ENCODE measurements around the gene STXBP3. TPM values are rescaled to one million over a fixed set of nuclear protein-coding genes. Genes with fewer than 3 reads are reported as not detected.

Gene STXBP3
- total and polyA plus RNA-seq, 5 donors from 2014 or later, result 43.5 to 71.8 (median 55.6) TPM

DNA sequence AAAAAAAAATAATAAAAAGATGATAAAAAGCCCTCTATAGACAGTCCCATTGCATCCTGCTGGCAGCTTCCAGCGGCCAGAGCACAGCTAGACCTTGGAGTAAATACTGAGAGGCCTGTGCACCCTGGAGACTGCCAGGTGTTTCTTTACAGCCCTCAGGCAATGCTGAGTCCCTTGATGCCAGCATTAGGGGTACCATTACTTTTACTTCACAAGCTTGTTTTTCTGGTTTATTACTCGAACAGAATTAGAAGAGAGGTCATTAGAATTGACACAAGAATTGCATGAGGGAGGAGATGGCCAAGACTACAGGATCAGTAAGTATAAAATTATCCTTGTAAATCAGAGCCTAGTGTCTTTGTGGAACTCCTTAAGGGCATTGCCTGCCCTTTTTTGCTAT lies 66.9 kb downstream of the STXBP3 start:
- peaks cover 22% of the 10 kb centered on the region for H3K36me3 ChIP-seq (ENCODE audit: control insufficient read depth, insufficient read depth, low read length)
- H3K9me3 Mint-ChIP-seq, result no peaks in the 10 kb centered on the region
- peaks cover 6% of the 10 kb centered on the region for H3K36me3 Mint-ChIP-seq
- ATAC-seq (ENCODE audit: low read depth in 2 of 2), result no peak
- no peaks in the 10 kb centered on the region for H3K27me3 ChIP-seq (ENCODE audit: control insufficient read depth, insufficient read depth, low read length)
- H3K27ac Mint-ChIP-seq, result no peak overlapping the region
- no peaks in the 10 kb centered on the region for H3K4me1 Mint-ChIP-seq
- H3K27ac ChIP-seq (ENCODE audit: insufficient read depth, low read length, poor library complexity, severe bottlenecking), result no peak overlapping the region
- H3K4me1 ChIP-seq (ENCODE audit: control insufficient read depth, insufficient read depth, low read length, poor library complexity, severe bottlenecking), result no peaks in the 10 kb centered on the region
- no peak overlapping the region for H3K4me3 Mint-ChIP-seq
- H3K9me3 ChIP-seq (ENCODE audit: control insufficient read depth in 2 of 2, low read length in 2 of 2), result no peaks in the 10 kb centered on the region
- H3K4me3 ChIP-seq (ENCODE audit: low read depth, low read length), result no peak overlapping the region
- peaks cover 4% of the 10 kb centered on the region for H3K27me3 Mint-ChIP-seq
- DNase-seq, result no peak

DNA sequence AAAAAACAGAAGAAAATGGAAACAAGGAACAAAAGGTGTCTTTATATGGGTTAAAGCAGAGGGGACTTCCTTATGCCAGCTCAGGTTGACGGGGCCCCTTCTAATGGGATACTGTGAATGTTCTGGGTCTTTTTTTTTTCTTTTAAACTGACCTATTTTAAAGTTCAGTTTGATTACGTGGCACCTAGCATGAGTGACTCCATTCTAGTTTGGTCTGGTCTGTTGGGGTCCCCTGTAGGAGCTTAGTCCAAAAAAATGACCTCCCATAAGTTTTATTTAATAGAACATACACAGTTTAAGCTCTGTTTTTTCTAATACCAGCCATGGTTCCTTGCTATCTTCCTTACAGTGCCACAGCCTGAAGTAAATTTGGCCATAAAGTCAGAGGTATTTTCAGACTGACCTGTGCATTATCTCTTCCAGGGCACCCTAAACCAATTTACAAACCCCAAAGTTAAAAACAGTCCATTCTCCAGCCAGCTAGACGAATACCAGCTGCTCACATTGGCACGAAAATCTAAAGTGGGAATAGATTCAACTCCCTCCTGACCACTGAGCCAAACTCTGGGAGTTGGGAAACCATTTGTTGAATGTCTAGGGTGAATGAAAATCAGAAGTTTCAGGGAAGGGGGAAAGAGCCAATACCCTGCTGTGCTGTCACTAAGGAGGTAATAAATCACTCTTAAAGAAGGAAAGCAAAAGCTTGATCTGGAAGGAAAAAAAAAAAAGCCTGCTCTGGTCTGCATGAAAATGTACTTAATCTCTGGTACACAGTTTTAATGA lies 68.1 kb downstream of the STXBP3 start:
- H3K4me3 Mint-ChIP-seq, result no peak overlapping the region
- H3K27ac ChIP-seq (ENCODE audit: insufficient read depth, low read length, poor library complexity, severe bottlenecking), result no peak overlapping the region
- no peak overlapping the region for H3K4me3 ChIP-seq (ENCODE audit: low read depth, low read length)
- peaks cover 4% of the 10 kb centered on the region for H3K27me3 Mint-ChIP-seq
- H3K27me3 ChIP-seq (ENCODE audit: control insufficient read depth, insufficient read depth, low read length), result no peaks in the 10 kb centered on the region
- no peaks in the 10 kb centered on the region for H3K9me3 Mint-ChIP-seq
- H3K27ac Mint-ChIP-seq, result no peak overlapping the region
- H3K9me3 ChIP-seq (ENCODE audit: control insufficient read depth in 2 of 2, low read length in 2 of 2), result no peaks in the 10 kb centered on the region
- H3K36me3 Mint-ChIP-seq, result peaks cover 4% of the 10 kb centered on the region
- ATAC-seq (ENCODE audit: low read depth in 2 of 2), result no peak
- H3K4me1 Mint-ChIP-seq, result no peaks in the 10 kb centered on the region
- DNase-seq, result no peak
- H3K36me3 ChIP-seq (ENCODE audit: control insufficient read depth, insufficient read depth, low read length), result peaks cover 12% of the 10 kb centered on the region
- no peaks in the 10 kb centered on the region for H3K4me1 ChIP-seq (ENCODE audit: control insufficient read depth, insufficient read depth, low read length, poor library complexity, severe bottlenecking)

DNA sequence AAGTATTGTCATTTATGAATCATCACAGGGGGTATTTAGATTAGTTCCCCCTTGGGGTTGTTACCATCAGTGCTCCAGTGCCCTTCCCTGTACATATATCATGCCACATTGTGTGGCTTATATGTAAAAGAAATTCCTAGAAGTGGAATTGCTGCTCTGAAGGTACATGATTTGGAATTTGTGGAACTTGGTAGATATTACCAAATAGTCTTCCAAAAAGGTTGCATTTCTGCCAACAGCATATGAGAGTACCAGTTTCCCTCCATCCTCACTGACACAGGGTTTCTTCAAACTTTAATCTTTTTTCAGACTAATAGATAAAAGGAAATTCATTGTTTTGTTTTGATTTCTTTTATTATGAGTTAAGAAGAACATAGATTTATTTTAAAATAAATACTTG lies 69.1 kb downstream of the STXBP3 start:
- H3K27ac ChIP-seq (ENCODE audit: insufficient read depth, low read length, poor library complexity, severe bottlenecking), result no peak overlapping the region
- no peaks in the 10 kb centered on the region for H3K4me1 Mint-ChIP-seq
- DNase-seq (no peak), ATAC-seq (ENCODE audit: low read depth in 2 of 2) (no peak)
- no peaks in the 10 kb centered on the region for H3K9me3 ChIP-seq (ENCODE audit: control insufficient read depth in 2 of 2, low read length in 2 of 2)
- no peaks in the 10 kb centered on the region for H3K27me3 ChIP-seq (ENCODE audit: control insufficient read depth, insufficient read depth, low read length)
- H3K36me3 Mint-ChIP-seq, result peaks cover under 1% of the 10 kb centered on the region
- peaks cover 2% of the 10 kb centered on the region for H3K36me3 ChIP-seq (ENCODE audit: control insufficient read depth, insufficient read depth, low read length)
- H3K4me3 Mint-ChIP-seq, result no peak overlapping the region
- peaks cover 0 to 2% (median 0%) of the 10 kb centered on the region in 7 donors for H3K9me3 Mint-ChIP-seq
- peaks cover 4% of the 10 kb centered on the region for H3K27me3 Mint-ChIP-seq
- H3K4me1 ChIP-seq (ENCODE audit: control insufficient read depth, insufficient read depth, low read length, poor library complexity, severe bottlenecking), result no peaks in the 10 kb centered on the region
- H3K4me3 ChIP-seq (ENCODE audit: low read depth, low read length), result no peak overlapping the region
- H3K27ac Mint-ChIP-seq, result no peak overlapping the region

DNA sequence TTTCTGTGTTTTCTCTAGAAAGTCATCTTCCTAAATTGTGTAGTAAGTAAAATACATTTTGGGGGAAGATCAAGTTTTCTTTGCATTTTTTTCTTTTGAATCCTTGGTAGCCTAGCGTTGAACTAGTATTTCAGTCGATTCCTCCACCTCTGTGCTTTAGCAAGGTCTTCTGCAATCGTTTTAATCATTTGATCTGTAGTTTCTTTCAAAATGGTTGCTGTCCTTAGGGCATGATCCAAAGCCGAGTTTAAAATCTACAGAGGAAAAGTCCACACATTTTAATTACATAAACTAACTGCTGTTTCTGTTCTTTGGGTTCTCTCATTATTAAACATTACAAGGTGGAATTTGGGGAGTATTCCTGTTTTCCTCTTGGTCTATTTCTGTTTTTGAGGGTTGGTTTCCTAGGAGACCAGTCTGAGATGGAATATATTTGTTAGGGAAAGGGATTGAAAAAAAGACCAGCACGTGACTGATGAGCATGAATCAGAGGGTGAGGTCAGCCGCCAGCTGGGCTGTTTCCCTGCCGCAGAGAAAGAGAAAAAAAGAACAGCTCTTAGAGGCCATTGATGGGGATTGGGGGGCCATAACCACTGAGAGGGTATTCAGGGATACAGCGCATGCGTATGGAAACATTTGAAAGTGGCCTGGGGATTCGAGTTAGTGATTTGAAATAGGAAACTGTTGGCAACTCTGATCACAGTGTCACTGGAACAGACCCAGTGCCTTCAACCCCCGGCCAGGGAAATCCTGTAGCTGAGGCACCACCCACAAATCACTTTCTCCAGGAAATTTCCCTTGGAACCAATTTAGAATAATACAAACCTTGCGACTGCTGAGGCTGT lies 69.8 kb downstream of the STXBP3 start:
- Histone ChIP-seq H3K4me3 (ENCODE audit: low read depth, low read length) (no peak overlapping the region), H3K4me1 (ENCODE audit: control insufficient read depth, insufficient read depth, low read length, poor library complexity, severe bottlenecking) (no peaks in the 10 kb centered on the region), H3K27me3 (ENCODE audit: control insufficient read depth, insufficient read depth, low read length) (no peaks in the 10 kb centered on the region), H3K9me3 (ENCODE audit: control insufficient read depth in 2 of 2, low read length in 2 of 2) (no peaks in the 10 kb centered on the region), H3K36me3 (ENCODE audit: control insufficient read depth, insufficient read depth, low read length) (peaks cover 2% of the 10 kb centered on the region), H3K27ac (ENCODE audit: insufficient read depth, low read length, poor library complexity, severe bottlenecking) (no peak overlapping the region)
- Mint-ChIP-seq H3K27me3 (peaks cover 4% of the 10 kb centered on the region), H3K9me3 (peaks cover 0 to 2% (median 0%) of the 10 kb centered on the region in 7 donors), H3K4me1 (no peaks in the 10 kb centered on the region), H3K27ac (no peak overlapping the region), H3K4me3 (no peak overlapping the region), H3K36me3 (no peaks in the 10 kb centered on the region)
- DNase-seq (no peak), ATAC-seq (ENCODE audit: low read depth in 2 of 2) (no peak)

DNA sequence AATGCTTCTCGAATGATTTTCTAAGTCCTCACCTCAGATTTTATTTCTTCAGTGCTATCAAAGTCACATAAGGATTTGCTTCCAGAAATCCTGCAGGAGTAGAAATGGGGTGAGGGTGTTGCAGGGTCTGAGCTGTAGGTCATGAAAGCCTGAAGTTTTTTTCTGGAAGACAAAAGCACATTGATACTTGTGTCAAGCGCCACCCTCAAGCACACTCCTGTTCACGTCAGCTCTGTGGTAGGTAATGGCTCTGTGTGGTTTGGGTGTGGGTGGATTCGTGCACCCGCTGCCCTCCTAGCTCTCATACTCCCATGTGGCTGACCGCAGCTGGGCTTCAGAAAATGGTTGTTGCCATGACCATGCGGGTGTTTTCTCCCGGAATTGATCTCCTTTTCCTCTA lies 70.5 kb downstream of the STXBP3 start:
- Mint-ChIP-seq H3K4me1 (no peaks in the 10 kb centered on the region), H3K9me3 (peaks cover 0 to 2% (median 0%) of the 10 kb centered on the region in 7 donors), H3K36me3 (no peaks in the 10 kb centered on the region), H3K27ac (no peak overlapping the region), H3K27me3 (peaks cover 5% of the 10 kb centered on the region), H3K4me3 (no peak overlapping the region)
- ATAC-seq (ENCODE audit: low read depth in 2 of 2), result no peak
- Histone ChIP-seq H3K9me3 (ENCODE audit: control insufficient read depth in 2 of 2, low read length in 2 of 2) (no peaks in the 10 kb centered on the region), H3K27me3 (ENCODE audit: control insufficient read depth, insufficient read depth, low read length) (no peaks in the 10 kb centered on the region), H3K36me3 (ENCODE audit: control insufficient read depth, insufficient read depth, low read length) (no peaks in the 10 kb centered on the region), H3K4me3 (ENCODE audit: low read depth, low read length) (no peak overlapping the region), H3K4me1 (ENCODE audit: control insufficient read depth, insufficient read depth, low read length, poor library complexity, severe bottlenecking) (no peaks in the 10 kb centered on the region), H3K27ac (ENCODE audit: insufficient read depth, low read length, poor library complexity, severe bottlenecking) (no peak overlapping the region)
- no peak for DNase-seq

DNA sequence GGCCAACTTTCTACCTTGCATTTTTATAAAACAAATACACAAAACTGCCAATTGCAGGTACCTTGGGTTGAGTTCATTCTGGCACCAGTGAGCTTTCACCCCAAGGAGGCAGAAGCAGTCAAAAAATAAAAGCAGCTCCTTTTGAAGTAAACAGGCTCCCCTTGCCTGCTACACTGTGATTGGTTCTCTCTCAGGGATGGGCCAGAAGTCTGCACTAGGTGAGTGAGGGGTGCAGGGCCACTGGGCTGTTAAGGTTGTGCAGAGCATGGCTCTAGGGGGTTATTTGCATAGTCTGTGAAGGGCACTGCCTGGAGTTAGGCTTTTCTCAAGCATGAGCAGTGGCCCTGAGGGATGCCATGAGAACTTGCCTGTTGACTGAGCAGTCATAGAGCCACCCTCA lies 71.3 kb downstream of the STXBP3 start:
- no peaks in the 10 kb centered on the region for H3K4me1 ChIP-seq (ENCODE audit: control insufficient read depth, insufficient read depth, low read length, poor library complexity, severe bottlenecking)
- H3K9me3 ChIP-seq (ENCODE audit: control insufficient read depth in 2 of 2, low read length in 2 of 2), result no peaks in the 10 kb centered on the region
- H3K27ac ChIP-seq (ENCODE audit: insufficient read depth, low read length, poor library complexity, severe bottlenecking), result no peak overlapping the region
- H3K36me3 ChIP-seq (ENCODE audit: control insufficient read depth, insufficient read depth, low read length), result no peaks in the 10 kb centered on the region
- no peaks in the 10 kb centered on the region for H3K36me3 Mint-ChIP-seq
- H3K27me3 Mint-ChIP-seq, result peaks cover 13% of the 10 kb centered on the region
- H3K4me3 Mint-ChIP-seq, result no peak overlapping the region
- no peaks in the 10 kb centered on the region for H3K4me1 Mint-ChIP-seq
- H3K4me3 ChIP-seq (ENCODE audit: low read depth, low read length), result no peak overlapping the region
- no peaks in the 10 kb centered on the region for H3K27me3 ChIP-seq (ENCODE audit: control insufficient read depth, insufficient read depth, low read length)
- H3K27ac Mint-ChIP-seq, result no peak overlapping the region
- H3K9me3 Mint-ChIP-seq, result peaks cover 0 to 2% (median 0%) of the 10 kb centered on the region in 7 donors
- ATAC-seq (ENCODE audit: low read depth in 2 of 2) (no peak), DNase-seq (no peak)

DNA sequence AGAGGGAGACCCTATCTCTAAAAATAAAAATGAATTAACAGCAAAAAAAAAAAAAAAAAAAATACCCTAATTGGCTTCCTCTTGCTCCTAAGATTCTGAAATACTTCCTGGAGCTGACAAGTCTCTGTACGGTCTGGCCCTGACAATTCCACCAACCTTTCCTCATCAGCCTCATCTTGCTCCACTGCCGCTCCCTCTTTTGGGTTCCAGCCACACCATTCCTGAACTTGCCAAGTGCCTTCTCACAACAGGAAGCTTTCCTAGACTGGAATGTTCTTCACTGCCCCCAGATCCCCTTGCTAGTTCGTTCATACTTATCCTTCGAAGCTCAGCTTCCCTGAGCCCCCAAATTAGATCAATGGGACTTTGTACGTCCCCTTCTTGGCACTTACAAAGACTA lies 73.4 kb downstream of the STXBP3 start:
- H3K4me1 ChIP-seq (ENCODE audit: control insufficient read depth, insufficient read depth, low read length, poor library complexity, severe bottlenecking), result no peaks in the 10 kb centered on the region
- no peak overlapping the region for H3K4me3 Mint-ChIP-seq
- H3K4me1 Mint-ChIP-seq, result no peaks in the 10 kb centered on the region
- peaks cover 17% of the 10 kb centered on the region for H3K27me3 Mint-ChIP-seq
- no peak overlapping the region for H3K4me3 ChIP-seq (ENCODE audit: low read depth, low read length)
- peaks cover 4% of the 10 kb centered on the region for H3K27me3 ChIP-seq (ENCODE audit: control insufficient read depth, insufficient read depth, low read length)
- H3K36me3 ChIP-seq (ENCODE audit: control insufficient read depth, insufficient read depth, low read length), result no peaks in the 10 kb centered on the region
- no peak overlapping the region for H3K27ac ChIP-seq (ENCODE audit: insufficient read depth, low read length, poor library complexity, severe bottlenecking)
- DNase-seq (no peak), ATAC-seq (ENCODE audit: low read depth in 2 of 2) (no peak)
- no peak overlapping the region for H3K27ac Mint-ChIP-seq
- H3K9me3 Mint-ChIP-seq, result peaks cover 0 to 2% (median 0%) of the 10 kb centered on the region in 7 donors
- no peaks in the 10 kb centered on the region for H3K9me3 ChIP-seq (ENCODE audit: control insufficient read depth in 2 of 2, low read length in 2 of 2)
- H3K36me3 Mint-ChIP-seq, result no peaks in the 10 kb centered on the region

All from CD4-positive, CD25-positive, alpha-beta regulatory T cell (primary cell).